Chondrocyte (in vitro differentiated cells): ENCODE data around the gene STAMBP. TPM values are rescaled to one million over a fixed set of nuclear protein-coding genes. Genes with fewer than 3 reads are reported as not detected.

Experiments
- DNase-seq: peaks from one replicate; pipeline ENCODE4 v3.0.0; 2021; ENCODE audit warnings: mixed read lengths, low spot score
- H3K27ac Mint-ChIP-seq: one replicate; pipeline ENCODE4 v1.8.0; 2021; ENCODE audit warnings: mild to moderate bottlenecking, moderate library complexity, mixed read lengths; ENCODE audit not compliant: unreplicated experiment
- H3K27me3 Mint-ChIP-seq: 2 replicates; pipeline ENCODE4 v1.8.0; 2021; ENCODE audit warnings: low read depth, mixed read lengths
- H3K36me3 Mint-ChIP-seq: 2 replicates; pipeline ENCODE4 v1.8.0; 2021; ENCODE audit warnings: low read depth, mixed read lengths
- H3K4me1 Mint-ChIP-seq: 2 replicates; pipeline ENCODE4 v1.8.0; 2021; ENCODE audit warnings: low read depth, mild to moderate bottlenecking, mixed read lengths
- H3K4me3 Mint-ChIP-seq: one replicate; pipeline ENCODE4 v1.8.0; 2021; ENCODE audit warnings: mild to moderate bottlenecking, moderate library complexity, mixed read lengths; ENCODE audit not compliant: unreplicated experiment
- H3K9me3 Mint-ChIP-seq: 2 replicates; pipeline ENCODE4 v1.8.0; 2021; ENCODE audit warnings: low read depth, mixed read lengths
- total RNA-seq: library from RNA; stranded (reverse); gene quantifications from 3 replicates; pipeline ENCODE4 v1.2.1, GENCODE V29; 2021
- TF ChIP-seq, protein P1 (sequence below): fragments of 200-600 bp; sonication (generic); IDR thresholded peaks from 2 replicates; pipeline ENCODE4 v1.5.0; 2021; ENCODE audit warnings: antibody characterized with exemption, mild to moderate bottlenecking, moderate library complexity

The STAMBP gene
- total RNA-seq, 1 donor from 2014 or later, result 32.1 TPM

DNA sequence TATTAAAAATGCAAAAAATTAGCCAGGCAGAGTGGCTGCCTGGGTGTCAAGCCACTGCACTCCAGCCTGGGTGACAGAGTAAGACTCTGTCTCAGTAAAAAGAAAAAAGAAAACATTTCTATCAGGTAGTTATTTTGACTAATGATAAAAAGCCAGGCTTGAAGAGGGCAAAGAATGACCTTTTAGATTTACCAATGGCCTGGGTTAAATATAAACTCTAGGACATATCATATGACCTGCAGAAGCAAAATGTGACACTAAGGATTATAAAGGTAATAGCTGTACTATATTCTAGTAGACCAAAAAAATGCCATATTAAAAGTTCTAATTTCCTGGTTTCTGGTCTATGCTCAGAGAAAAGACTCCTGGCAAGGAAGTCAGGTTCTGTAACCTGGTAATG lies 16.1 kb upstream of the STAMBP start:
- no peak overlapping the region for H3K4me3 Mint-ChIP-seq
- H3K9me3 Mint-ChIP-seq, result no peaks in the 10 kb centered on the region
- H3K36me3 Mint-ChIP-seq, result no peaks in the 10 kb centered on the region
- TF ChIP-seq, protein P1, sequence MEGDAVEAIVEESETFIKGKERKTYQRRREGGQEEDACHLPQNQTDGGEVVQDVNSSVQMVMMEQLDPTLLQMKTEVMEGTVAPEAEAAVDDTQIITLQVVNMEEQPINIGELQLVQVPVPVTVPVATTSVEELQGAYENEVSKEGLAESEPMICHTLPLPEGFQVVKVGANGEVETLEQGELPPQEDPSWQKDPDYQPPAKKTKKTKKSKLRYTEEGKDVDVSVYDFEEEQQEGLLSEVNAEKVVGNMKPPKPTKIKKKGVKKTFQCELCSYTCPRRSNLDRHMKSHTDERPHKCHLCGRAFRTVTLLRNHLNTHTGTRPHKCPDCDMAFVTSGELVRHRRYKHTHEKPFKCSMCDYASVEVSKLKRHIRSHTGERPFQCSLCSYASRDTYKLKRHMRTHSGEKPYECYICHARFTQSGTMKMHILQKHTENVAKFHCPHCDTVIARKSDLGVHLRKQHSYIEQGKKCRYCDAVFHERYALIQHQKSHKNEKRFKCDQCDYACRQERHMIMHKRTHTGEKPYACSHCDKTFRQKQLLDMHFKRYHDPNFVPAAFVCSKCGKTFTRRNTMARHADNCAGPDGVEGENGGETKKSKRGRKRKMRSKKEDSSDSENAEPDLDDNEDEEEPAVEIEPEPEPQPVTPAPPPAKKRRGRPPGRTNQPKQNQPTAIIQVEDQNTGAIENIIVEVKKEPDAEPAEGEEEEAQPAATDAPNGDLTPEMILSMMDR, result no peak
- H3K27me3 Mint-ChIP-seq, result peaks cover 30% of the 10 kb centered on the region
- H3K4me1 Mint-ChIP-seq, result no peaks in the 10 kb centered on the region
- DNase-seq, result no peak
- H3K27ac Mint-ChIP-seq, result no peak overlapping the region

DNA sequence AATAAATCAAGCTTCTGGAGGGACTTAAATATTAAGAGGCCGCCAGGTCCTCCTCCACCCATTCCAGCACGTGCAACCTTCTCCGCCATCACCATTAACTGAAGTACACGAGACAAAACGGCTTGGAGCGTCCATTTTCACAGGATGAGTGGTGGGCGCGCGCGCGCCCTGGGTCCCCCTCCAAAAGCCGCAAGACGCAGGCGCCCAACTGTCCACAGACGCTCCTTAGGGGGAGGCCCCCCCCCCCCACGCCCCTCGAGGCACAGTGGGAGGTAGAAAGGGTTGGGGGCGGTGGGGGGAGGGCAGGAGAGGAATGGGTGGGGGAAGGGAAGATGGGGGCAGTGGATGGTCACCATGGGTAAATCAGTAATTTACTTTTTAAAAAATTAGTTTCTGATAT lies 10.5 kb upstream of the STAMBP start:
- Mint-ChIP-seq H3K4me1 (no peaks in the 10 kb centered on the region), H3K27ac (no peak overlapping the region), H3K9me3 (no peaks in the 10 kb centered on the region), H3K36me3 (no peaks in the 10 kb centered on the region), H3K27me3 (peaks cover 27% of the 10 kb centered on the region), H3K4me3 (no peak overlapping the region)
- TF ChIP-seq, protein P1, result no peak
- DNase-seq, result no peak

DNA sequence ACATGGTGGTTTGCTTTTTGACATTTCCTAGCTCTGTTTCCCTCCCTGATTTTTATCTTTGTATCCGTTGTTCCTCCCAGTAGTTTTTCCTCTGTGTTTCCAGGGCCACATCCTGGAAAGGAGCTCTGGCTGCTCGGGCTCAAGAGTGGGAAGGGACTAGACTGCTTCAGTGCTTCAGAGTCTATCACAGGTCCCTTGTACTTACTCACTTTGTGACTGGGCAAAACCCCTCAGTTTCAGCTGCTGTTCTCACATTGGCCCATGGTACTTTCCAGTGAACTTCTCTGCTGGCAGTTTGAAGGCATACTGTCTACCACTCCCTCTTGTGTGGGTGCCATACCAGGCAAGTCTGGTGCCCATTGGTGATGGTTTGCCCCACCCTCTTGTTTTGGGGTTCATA lies 7.5 kb upstream of the STAMBP start:
- no peaks in the 10 kb centered on the region for H3K36me3 Mint-ChIP-seq
- no peak overlapping the region for H3K4me3 Mint-ChIP-seq
- H3K27ac Mint-ChIP-seq, result no peak overlapping the region
- no peaks in the 10 kb centered on the region for H3K9me3 Mint-ChIP-seq
- TF ChIP-seq, protein P1, result no peak
- DNase-seq, result no peak
- H3K4me1 Mint-ChIP-seq, result peaks cover 7% of the 10 kb centered on the region
- H3K27me3 Mint-ChIP-seq, result peaks cover 6% of the 10 kb centered on the region

DNA sequence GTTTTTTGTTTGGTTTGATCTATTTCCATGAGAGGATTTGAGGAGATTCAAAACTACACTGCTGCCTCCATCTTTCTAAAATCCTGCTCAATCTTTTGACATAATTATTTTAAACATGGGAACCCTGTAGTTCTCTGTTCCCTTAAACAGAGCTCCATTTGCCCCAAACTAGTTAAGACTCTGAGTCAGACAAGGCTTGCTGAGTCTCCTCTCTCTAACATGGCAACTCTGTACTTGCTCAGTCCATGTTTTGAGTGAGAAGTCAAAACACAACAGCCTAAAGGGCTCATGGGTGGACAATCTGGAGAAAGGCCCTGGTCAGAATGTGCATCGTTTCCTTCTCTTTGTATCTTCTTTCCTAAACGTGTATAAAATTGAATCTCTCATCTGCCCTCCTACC lies 7.1 kb upstream of the STAMBP start:
- no peaks in the 10 kb centered on the region for H3K36me3 Mint-ChIP-seq
- DNase-seq, result no peak
- no peaks in the 10 kb centered on the region for H3K9me3 Mint-ChIP-seq
- TF ChIP-seq, protein P1, result no peak
- peaks cover 6% of the 10 kb centered on the region for H3K27me3 Mint-ChIP-seq
- peaks cover 7% of the 10 kb centered on the region for H3K4me1 Mint-ChIP-seq
- no peak overlapping the region for H3K27ac Mint-ChIP-seq
- H3K4me3 Mint-ChIP-seq, result no peak overlapping the region

DNA sequence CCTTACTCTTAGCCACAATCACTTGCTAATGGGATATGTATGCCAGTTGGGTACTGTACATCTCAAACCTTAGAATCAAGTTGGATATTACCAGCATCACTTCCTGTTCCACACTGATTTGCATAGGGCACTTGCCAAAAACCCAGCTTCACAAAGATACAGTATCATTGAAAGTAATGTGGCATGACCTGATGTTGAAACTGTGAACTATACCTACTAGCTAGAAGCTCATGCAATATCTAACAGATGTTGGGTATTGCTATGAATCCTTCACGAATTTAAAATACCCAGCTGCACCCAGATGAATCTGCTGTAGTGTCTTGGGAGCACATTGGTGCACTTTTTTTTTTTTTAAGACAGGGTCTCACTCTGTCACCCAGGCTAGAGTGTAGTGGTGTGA lies 6.5 kb upstream of the STAMBP start:
- TF ChIP-seq, protein P1, result no peak
- Mint-ChIP-seq H3K4me1 (peaks cover 7% of the 10 kb centered on the region), H3K36me3 (no peaks in the 10 kb centered on the region), H3K27me3 (peaks cover 6% of the 10 kb centered on the region), H3K4me3 (no peak overlapping the region), H3K27ac (no peak overlapping the region), H3K9me3 (no peaks in the 10 kb centered on the region)
- DNase-seq, result no peak
